HG03280 (cell line): ENCODE results near the gene XBP1.
"Not testable (repeated sequence)": the region's sequence is repeated elsewhere in the genome, so short reads cannot be mapped to it uniquely, and the experiment has no call there.

Source experiments
- ATAC-seq: cut with Tn5 transposase; IDR thresholded peaks from one replicate; pipeline ENCODE4 v1.9.1; 2021; ENCODE audit warnings: mild to moderate bottlenecking, moderate library complexity; ENCODE audit not compliant: unreplicated experiment

The XBP1 gene

GRCh38 chr22:28819253-28820096, 19.1 kb upstream of the XBP1 start:
- peak; percentile 53 for ATAC-seq

DNA sequence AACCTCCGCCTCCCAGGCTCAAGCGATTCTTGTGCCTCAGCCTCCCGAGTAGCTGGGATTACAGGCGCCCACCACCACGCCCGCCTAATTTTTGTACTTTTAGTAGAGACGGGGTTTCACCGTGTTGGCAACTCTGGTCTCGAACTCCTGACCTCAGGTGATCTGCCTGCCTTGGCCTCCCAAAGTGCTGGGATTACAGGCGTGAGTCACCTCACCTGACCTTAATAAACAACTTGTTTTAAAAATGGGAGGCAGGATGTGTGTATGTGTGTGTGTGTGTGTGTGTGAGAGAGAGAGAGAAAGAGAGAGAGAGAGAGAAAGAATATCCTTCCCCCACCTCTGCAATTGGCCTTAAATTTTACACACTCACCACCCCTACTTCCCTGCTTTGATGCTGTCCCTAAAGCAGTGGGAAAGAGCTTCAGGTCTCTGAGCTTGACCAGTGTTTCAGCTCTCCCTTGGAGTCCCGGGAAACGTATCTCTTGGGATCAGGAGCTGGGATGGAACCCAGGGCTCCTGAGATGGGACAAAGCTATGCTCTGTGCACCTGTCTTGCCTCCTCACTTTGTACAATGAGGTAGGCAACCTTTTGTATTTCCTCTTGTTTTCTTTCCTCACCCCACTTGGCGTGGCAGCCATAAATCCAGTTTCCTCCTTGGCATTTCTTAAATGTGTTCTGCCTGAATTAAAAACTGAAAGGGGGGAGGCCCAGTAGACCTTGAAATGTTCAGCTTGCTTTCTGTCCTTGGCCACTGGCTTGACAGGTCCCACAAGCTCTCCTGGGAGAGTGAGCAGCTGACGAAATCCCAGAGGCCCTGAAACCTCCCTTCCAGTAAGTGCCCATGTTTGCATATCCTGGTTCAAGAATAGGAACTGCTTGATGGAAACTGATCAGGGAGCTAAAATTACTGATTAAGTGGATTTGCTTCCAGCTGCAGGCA, 17.8 kb upstream of the XBP1 start:
- ATAC-seq: no peak

- no peak for ATAC-seq
Observed at GRCh38 chr22:28817064-28817463, 16.7 kb upstream of the XBP1 start.

GRCh38 chr22:28815729-28816128, 15.4 kb upstream of the XBP1 start:
- no peak for ATAC-seq

DNA sequence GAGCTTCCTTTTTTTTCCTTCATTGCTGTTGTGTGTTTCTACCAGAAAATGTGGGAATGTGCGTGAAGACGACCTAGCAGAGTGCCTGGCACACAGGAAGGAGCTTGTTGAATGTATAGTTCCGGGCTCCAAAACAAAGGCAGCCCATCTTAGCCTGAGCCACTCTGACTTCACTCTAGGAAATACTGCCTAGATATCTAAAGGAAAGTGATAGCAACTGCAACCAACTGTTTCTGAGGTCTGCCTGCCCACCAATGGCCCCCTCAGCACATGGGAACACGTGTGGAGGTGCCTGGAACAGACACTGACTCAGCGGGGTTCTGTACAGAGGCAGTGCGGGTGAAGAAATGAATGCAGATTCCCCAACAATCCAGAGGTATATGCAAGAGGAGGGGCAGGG, 14.7 kb upstream of the XBP1 start:
- no peak for ATAC-seq

DNA sequence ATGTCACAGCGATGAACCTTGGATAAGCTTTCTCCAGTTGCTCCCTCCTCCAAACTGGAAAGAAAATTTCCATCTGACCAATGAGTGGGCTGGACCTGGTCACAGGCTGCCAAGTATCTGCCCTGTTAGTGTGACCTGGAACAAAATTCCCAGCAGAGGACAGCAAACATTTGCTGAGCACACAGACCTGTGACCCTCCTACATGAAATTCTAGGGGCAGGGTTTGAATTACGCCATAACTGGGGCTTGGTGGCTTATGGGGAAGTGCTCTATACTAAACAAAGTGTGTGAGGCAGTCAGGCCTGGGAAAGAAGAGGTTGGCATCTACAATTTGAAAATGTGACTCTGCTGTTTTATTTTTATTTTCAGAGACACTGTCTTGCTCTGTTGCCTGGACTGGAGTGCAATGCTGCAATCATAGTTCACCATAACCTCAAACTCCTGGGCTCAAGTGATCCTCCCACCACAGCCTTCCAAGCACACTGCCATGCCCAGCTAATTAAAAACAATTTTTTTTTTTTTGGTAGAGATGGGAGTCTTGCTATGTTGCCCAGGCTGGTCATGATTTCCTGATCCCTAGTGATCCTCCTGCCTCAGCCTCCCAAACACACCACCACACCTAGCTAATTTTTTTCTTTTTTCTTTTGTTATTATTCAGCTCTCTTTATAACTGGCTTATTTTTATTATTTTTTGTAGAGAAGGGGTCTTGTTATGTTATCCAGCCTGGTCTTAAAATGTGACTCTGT, 13.6 kb upstream of the XBP1 start:
- ATAC-seq: no peak

- ATAC-seq: no peak
Observed at GRCh38 chr22:28812516-28812915, 12.1 kb upstream of the XBP1 start.

GRCh38 chr22:28810821-28811491, 10.6 kb upstream of the XBP1 start:
- ATAC-seq: no peak

DNA sequence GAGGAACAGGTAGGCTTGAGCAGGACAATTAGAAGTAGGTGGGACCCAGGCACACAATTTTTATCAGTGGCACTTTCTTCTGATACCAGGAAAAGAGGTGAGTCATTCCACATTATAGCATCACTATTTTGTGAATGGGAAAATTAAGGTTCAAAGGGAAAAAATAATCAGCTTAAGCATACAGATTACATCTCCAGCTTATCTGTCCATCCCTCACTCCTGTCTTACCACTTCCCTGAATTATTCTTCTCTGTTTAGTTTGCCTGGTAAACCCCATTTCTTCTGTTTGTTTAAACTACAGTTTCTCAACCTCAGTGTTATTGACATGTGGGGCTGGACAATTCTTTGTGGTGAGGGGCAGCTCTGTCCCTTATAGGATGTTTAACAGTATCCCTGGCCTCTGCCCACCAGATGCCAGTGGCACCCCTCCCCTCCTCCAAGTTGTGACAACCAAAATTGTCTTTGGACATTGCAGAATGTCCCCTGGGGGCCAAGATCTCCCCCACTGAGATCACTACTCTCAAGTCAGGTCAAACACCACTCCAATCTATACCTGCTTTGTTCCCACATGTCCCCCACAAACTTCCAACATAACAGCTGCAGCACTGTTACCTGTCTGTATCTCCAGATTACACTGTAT, 8.5 kb upstream of the XBP1 start:
- ATAC-seq: no peak

DNA sequence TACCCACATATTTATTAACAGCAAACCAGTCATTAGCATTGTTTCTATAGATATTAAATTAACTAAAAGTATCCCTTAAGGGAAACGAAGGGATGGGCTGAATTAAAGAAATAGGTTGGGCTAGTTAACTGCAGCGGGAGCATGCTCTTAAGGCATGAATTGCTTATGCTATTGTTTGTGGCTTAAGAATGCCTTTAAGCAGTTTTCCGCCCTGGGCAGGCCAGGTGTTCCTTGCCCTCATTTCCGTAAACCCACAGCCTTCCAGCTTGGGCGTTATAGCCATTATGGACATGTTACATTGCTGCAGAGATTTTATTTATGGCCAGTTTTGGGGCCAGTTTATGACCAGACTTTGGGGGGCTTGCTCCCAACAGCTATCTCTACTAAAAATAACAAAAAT, 5.1 kb upstream of the XBP1 start:
- ATAC-seq: not testable (repeated sequence)

GRCh38 chr22:28802595-28803123, 2.3 kb upstream of the XBP1 start:
- ATAC-seq: no peak

- no peak for ATAC-seq
Observed at GRCh38 chr22:28801845-28802594, 1.7 kb upstream of the XBP1 start.

GRCh38 chr22:28799606-28800307, 612 bp downstream of the XBP1 start:
- peak; percentile 20 for ATAC-seq

DNA sequence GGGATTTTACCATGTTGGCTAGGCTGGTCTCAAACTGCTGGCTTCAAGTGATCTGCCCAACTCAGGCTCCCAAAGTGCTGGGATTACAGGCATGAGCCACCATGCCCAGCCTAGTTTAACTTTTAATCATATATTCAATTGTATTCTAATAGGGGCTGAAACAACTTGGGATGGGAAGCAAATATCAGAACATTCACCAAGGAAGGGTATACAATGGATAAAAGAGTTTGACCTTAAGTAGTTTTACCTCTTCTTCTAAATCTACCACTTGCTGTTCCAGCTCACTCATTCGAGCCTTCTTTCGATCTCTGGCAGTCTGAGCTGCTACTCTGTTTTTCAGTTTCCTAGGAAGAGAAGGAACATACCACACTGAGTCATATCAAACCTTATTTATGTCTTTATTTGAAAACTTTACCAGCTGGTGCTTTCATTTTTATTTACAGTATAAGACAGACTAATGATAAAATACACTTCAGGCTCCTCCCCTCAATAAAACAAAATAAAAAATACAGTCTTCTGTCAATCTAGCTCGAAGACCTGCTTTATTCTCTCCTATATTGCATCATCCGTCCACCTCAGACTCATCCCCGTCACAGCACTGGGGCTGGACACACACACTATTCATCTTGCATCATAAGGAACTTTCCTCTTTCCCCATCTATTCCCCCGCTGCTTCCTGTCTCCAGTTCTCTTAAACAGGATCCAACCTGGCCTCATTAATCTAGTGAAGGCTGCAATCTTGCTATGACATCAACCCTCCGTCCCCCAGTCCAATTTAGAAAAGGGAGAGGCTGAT, 1.4 kb downstream of the XBP1 start:
- no peak for ATAC-seq

DNA sequence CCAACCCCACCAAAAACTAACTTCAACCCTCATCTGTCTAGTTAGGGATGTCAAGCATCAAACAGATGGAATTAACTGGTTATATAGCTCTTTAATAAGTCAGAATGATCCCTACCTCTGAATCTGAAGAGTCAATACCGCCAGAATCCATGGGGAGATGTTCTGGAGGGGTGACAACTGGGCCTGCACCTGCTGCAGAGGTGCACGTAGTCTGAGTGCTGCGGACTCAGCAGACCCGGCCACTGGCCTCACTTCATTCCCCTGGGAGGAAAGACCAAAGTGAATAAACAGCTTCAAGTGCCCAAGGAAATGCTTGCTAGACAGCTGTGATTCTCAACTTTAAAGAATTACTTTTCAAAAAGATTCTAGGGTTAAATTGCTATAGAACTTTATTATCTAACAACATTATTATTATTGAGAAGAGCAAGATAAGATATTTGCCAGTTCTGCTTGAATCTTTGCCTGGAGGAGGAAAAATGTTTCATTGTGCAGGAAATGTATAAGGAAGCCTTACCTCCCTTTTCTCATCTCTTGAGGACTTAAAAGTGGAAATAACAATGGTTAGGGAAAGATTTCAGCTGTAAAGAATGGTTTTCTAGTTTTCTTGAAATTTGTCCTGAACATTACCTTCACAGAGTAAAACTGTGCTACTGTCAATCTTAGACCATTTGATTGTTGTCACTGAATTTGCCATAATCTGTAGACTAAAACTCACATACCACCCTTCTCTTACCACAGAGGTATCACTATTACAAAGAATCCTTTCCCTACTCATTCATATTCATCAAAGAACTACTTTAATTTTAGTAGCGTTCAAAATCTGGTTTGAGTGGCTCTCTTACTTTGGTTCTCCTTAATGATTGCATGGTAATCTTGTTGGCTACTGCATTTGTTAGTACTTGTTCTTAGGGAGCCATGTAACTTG, 4.2 kb downstream of the XBP1 start:
- ATAC-seq: no peak

DNA sequence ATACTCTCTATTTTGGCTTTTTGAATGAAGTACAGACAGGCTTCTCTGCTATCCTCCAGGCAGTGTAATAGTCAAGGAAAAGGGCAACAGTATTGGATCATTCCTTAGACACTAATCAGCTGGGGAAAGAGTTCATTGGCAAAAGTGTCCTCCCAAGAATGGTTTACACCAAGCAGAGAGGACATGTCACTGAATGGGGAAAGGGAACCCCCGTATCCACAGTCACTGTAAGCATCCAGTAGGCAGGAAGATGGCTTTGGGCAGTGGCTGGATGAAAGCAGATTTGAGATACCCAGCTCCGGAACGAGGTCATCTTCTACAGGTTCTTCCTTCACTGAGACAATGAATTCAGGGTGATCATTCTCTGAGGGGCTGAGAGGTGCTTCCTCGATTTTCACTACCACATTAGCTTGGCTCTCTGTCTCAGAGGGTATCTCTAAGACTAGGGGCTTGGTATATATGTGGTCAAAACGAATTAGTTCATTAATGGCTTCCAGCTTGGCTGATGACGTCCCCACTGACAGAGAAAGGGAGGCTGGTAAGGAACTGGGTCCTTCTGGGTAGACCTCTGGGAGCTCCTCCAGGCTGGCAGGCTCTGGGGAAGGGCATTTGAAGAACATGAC, 5.2 kb downstream of the XBP1 start:
- ATAC-seq: no peak
